ENCODE results near the gene RPL39L.

Gene RPL39L

GRCh38 chr3:187079090-187080022 lies 59.9 kb downstream of the RPL39L start:
- intact Hi-C loops (cut with DNase I; ENCODE audit: low total_unique reads) = no loop called here
- no peak overlapping the region for H3K27ac ChIP-seq
- no peak for DNase-seq
- peaks cover 17 to 42% (median 33%) of the 10 kb centered on the region in 3 donors for H3K36me3 ChIP-seq
- H3K27me3 ChIP-seq = no peaks in the 10 kb centered on the region
- no peak overlapping the region for H3K4me3 ChIP-seq
- TF ChIP-seq, protein P1, sequence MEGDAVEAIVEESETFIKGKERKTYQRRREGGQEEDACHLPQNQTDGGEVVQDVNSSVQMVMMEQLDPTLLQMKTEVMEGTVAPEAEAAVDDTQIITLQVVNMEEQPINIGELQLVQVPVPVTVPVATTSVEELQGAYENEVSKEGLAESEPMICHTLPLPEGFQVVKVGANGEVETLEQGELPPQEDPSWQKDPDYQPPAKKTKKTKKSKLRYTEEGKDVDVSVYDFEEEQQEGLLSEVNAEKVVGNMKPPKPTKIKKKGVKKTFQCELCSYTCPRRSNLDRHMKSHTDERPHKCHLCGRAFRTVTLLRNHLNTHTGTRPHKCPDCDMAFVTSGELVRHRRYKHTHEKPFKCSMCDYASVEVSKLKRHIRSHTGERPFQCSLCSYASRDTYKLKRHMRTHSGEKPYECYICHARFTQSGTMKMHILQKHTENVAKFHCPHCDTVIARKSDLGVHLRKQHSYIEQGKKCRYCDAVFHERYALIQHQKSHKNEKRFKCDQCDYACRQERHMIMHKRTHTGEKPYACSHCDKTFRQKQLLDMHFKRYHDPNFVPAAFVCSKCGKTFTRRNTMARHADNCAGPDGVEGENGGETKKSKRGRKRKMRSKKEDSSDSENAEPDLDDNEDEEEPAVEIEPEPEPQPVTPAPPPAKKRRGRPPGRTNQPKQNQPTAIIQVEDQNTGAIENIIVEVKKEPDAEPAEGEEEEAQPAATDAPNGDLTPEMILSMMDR (IDR thresholded peaks at IDR 0.05) = no peak
- peaks cover 0 to 5% (median 3%) of the 10 kb centered on the region in 4 donors for H3K4me1 ChIP-seq
- no peaks in the 10 kb centered on the region for H3K9me3 ChIP-seq

DNA sequence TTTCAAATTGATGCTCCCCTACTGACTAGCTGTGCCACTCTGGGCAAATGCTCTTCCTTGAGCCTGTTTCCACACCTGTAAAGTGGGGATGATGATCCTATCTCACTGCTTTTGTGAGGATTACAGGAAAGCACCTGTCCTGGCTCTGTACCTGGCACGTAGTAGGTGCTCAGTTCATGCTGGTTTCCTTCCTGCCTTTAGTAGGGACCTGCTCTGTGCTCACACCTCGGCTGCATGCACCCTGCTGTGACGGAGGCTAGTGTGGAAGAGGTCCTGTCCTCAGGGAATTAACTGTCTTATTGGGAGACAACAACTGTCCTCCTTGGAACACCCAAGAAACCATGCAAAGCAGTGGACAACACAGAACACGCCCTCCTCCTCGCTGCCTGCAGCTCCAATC lies 61.8 kb downstream of the RPL39L start:
- Histone ChIP-seq H3K27ac (no peak overlapping the region), H3K4me3 (no peak overlapping the region), H3K36me3 (peaks cover 23 to 60% (median 51%) of the 10 kb centered on the region in 3 donors), H3K27me3 (no peaks in the 10 kb centered on the region), H3K9me3 (no peaks in the 10 kb centered on the region), H3K4me1 (no peaks in the 10 kb centered on the region)
- DNase-seq = no peak
- intact Hi-C loops (cut with DNase I; ENCODE audit: low total_unique reads) = no loop called here
- TF ChIP-seq, protein P1 (IDR thresholded peaks at IDR 0.05) = no peak

DNA sequence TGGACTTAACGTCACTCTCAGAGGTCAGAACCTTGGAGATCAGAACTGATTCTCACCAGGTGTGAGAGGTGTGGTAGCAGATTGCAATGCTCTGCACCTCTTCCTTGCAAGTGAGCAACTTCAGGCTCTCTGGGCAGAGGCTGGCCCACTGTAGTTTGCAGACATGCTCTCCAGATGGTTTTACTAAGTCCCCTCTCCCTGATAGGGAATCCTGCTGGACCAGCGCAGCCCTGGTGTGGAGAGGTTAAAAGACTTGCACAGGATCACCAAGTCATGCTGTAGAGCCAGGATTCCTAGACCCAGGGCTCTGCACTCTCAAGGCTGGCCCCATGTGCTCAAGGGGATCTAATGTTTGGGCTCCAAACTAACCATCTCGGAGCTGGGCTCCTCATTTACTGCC lies 62.2 kb downstream of the RPL39L start:
- Histone ChIP-seq H3K36me3 (peaks cover 23 to 64% (median 52%) of the 10 kb centered on the region in 3 donors), H3K4me1 (no peaks in the 10 kb centered on the region), H3K27me3 (no peaks in the 10 kb centered on the region), H3K4me3 (no peak overlapping the region), H3K27ac (no peak overlapping the region), H3K9me3 (no peaks in the 10 kb centered on the region)
- TF ChIP-seq, protein P1 (IDR thresholded peaks at IDR 0.05) = no peak
- no peak for DNase-seq
- intact Hi-C loops (cut with DNase I; ENCODE audit: low total_unique reads) = no loop called here

DNA sequence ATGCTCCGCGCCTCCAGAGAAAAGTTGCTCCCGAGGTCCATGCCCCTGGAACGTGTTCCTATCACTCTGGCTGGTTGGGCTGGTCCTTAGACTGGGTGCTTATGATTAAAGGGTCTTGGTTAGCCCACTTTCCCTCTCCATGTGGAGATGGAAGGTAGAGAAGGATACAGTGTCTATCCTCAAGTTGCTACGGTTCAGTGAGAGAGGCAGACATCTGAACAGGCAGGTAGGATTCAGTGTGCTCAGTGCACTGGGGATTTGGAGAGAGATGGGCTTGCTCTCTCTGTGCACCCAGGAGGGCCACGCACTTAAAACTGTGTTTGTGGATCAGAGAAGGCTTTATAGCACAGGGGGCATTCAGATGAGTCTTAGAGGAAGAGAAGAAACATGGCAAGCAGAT lies 63.0 kb downstream of the RPL39L start:
- Histone ChIP-seq H3K36me3 (peaks cover 23 to 69% (median 52%) of the 10 kb centered on the region in 3 donors), H3K4me3 (no peak overlapping the region), H3K27ac (no peak overlapping the region), H3K9me3 (no peaks in the 10 kb centered on the region), H3K4me1 (no peaks in the 10 kb centered on the region), H3K27me3 (no peaks in the 10 kb centered on the region)
- TF ChIP-seq, protein P1 (IDR thresholded peaks at IDR 0.05) = no peak
- DNase-seq = no peak
- intact Hi-C loops (cut with DNase I; ENCODE audit: low total_unique reads) = no loop called here

GRCh38 chr3:187074846-187075245 lies 64.5 kb downstream of the RPL39L start:
- Histone ChIP-seq H3K9me3 (no peaks in the 10 kb centered on the region), H3K27ac (no peak overlapping the region), H3K36me3 (peaks cover 23 to 78% (median 56%) of the 10 kb centered on the region in 3 donors), H3K4me1 (no peaks in the 10 kb centered on the region), H3K27me3 (no peaks in the 10 kb centered on the region), H3K4me3 (no peak overlapping the region)
- TF ChIP-seq, protein P1 (IDR thresholded peaks at IDR 0.05) = no peak
- intact Hi-C loops (cut with DNase I; ENCODE audit: low total_unique reads) = no loop called here
- DNase-seq = no peak

All from tibial artery (tissue), 4 donors.